H1 (cell line): ENCODE data around the gene PAK1IP1. TPM values are rescaled to one million over a fixed set of nuclear protein-coding genes. Genes with fewer than 3 reads are reported as not detected.

ENCODE experiments used
- CHD7 ChIP-seq: fragments of 300-600 bp; sonication (generic); IDR thresholded peaks from 2 replicates; pipeline ENCODE4 v1.7.1; 2012; ENCODE audit warnings: low read length, moderate library complexity, mild to moderate bottlenecking, inconsistent platforms; ENCODE audit not compliant: insufficient replicate concordance
- CREB1 ChIP-seq: IDR thresholded peaks from 2 replicates; pipeline ENCODE4 v1.6.1; 2012; ENCODE audit warnings: inconsistent platforms
- KDM4A ChIP-seq: IDR thresholded peaks from one replicate; pipeline ENCODE4 v1.7.1; 2012; ENCODE audit warnings: low read depth, mild to moderate bottlenecking, moderate library complexity, low read length, inconsistent platforms; ENCODE audit not compliant: severe bottlenecking
- NANOG ChIP-seq: IDR thresholded peaks from 2 replicates; pipeline ENCODE4 v1.6.1; 2011; ENCODE audit warnings: low read length, low read depth, mild to moderate bottlenecking, inconsistent platforms; ENCODE audit not compliant: insufficient read depth, poor library complexity, severe bottlenecking
- NRF1 ChIP-seq: IDR thresholded peaks from 2 replicates; pipeline ENCODE4 v1.6.1; 2011; ENCODE audit warnings: mild to moderate bottlenecking, low read depth, low read length, improper control_type of control experiment
- SAP30 ChIP-seq: fragments of 300-600 bp; sonication (generic); IDR thresholded peaks from 2 replicates; pipeline ENCODE4 v1.7.1; 2012; ENCODE audit warnings: low read length, moderate library complexity, mild to moderate bottlenecking, inconsistent platforms; ENCODE audit not compliant: insufficient read depth, insufficient replicate concordance
- TAF7 ChIP-seq: optimal IDR thresholded peaks from 2 replicates; pipeline ENCODE3; 2011; ENCODE audit warnings: low read depth, mild to moderate bottlenecking, inconsistent platforms, low read length, moderate library complexity, borderline replicate concordance
- YY1 ChIP-seq: IDR thresholded peaks from 2 replicates; pipeline ENCODE4 v1.6.1; 2011; ENCODE audit warnings: low read depth, mild to moderate bottlenecking, low read length
- ZNF274 ChIP-seq: IDR thresholded peaks from 2 replicates; pipeline ENCODE4 v1.7.0; 2012; ENCODE audit warnings: low read length, borderline replicate concordance; ENCODE audit errors: extremely low read depth
- polyA plus RNA-seq, 7 experiments: library from polyadenylated mRNA; depleted of rRNA in 3 of 7; stranded (reverse) in 5 of 7; unstranded in 2 of 7; fragments of >200 nt in 5 of 7; fragments of 200-250 nt in 2 of 7; gene quantifications; 1 replicate in 5 of 7; 2 replicates in 1 of 7; 4 replicates in 1 of 7; pipeline versions ENCODE4 v1.2.1 to v1.2.3, GENCODE V29; 2011 to 2013; ENCODE audit warnings: missing spikeins in 2 of 7, mixed read lengths in 2 of 7
- total RNA-seq: library from RNA; stranded (reverse); fragmentation: NEBNext Ultra II Directional; extraction: Animal tissue kit (Norgen Biotek cat#: 25700); gene quantifications from 2 replicates; pipeline ENCODE4 v1.2.1, GENCODE V29; 2021

Gene PAK1IP1
- total and polyA plus RNA-seq, 2 of the 8 experiments (the other 6 are each of a cell fraction or from before 2014, with no cell fraction given) = 19.7 to 43.6 TPM

DNA sequence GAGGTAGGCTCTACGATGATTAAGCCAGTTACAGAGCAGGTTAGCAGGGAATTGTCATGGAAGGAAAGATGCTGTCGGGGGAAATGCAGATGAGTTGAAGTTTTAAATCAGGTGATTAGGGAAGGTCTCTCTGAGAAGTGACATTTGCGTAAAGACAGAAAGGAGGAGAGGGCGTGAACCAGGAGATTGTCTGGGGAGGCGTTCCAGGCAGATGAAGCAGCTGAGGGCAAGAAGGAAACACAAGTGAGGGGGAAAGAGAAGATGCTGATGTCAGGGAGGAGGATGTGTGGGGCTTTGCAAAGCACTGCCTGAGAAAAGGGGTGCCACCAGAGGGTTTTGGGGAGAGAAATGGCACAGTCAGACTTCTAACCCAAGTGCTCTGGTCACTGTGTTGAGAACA, 50.3 kb downstream of the PAK1IP1 start (continued):
- no peak for TF ChIP-seq CHD7
- no peak for TF ChIP-seq SAP30
- no peak for TF ChIP-seq NANOG
- TF ChIP-seq NRF1 = no peak
- no peak for TF ChIP-seq YY1
- no peak for TF ChIP-seq KDM4A
- no peak for TF ChIP-seq TAF7
- TF ChIP-seq CREB1 = no peak
- no peak for TF ChIP-seq ZNF274
